H1 (cell line): ENCODE results near the gene ADAM19. TPM values are rescaled to one million over a fixed set of nuclear protein-coding genes. Genes with fewer than 3 reads are reported as not detected.

ENCODE experiments used
- CTCF ChIA-PET: fragments of 300-600 bp; sonication (Branson Sonifier 250); formaldehyde crosslinking; loops from one replicate; lab custom pipeline; 2021; ENCODE audit not compliant: partially characterized antibody; lab: Charles Lee
- POLR2A ChIA-PET: fragments of 300-600 bp; sonication (Branson Sonifier 250); formaldehyde crosslinking; loops from one replicate; lab custom pipeline; 2021; ENCODE audit warnings: inconsistent platforms; ENCODE audit not compliant: partially characterized antibody; lab: Charles Lee
- DNase-seq, 2 experiments: peaks; one replicate each; pipeline versions ENCODE4 v3.0.0 to v3.0.0-alpha.2; 2010 to 2022; ENCODE audit warnings: low spot score in 2 of 2, low read depth in 1 of 2, mixed read lengths in 1 of 2
- FAIRE-seq: peaks from 2 replicates; lab custom pipeline; 2011; peaks lifted over from hg19 to GRCh38; lab: Jason Lieb, UNC
- H2AFZ ChIP-seq: 2 replicates; pipeline ENCODE4 v1.8.1; 2012; ENCODE audit warnings: low read length, inconsistent platforms
- H2AK5ac ChIP-seq: 2 replicates; pipeline ENCODE4 v1.6.1; 2013; ENCODE audit warnings: low read depth, low read length
- H2BK120ac ChIP-seq: replicated peaks from 2 replicates; pipeline ENCODE3; 2013; ENCODE audit warnings: low read depth, low read length, inconsistent platforms
- H2BK12ac ChIP-seq: 2 replicates; pipeline ENCODE4 v1.6.1; 2013; ENCODE audit warnings: low read depth, low read length
- H2BK15ac ChIP-seq: 2 replicates; pipeline ENCODE4 v1.6.1; 2013; ENCODE audit warnings: low read length
- H2BK20ac ChIP-seq: 2 replicates; pipeline ENCODE4 v1.6.1; 2013; ENCODE audit warnings: low read length
- H2BK5ac ChIP-seq: 2 replicates; pipeline ENCODE4 v1.6.1; 2013; ENCODE audit warnings: low read depth, low read length
- H3K14ac ChIP-seq: 2 replicates; pipeline ENCODE4 v1.6.1; 2013; ENCODE audit warnings: inconsistent platforms; ENCODE audit not compliant: insufficient read length
- H3K18ac ChIP-seq: 2 replicates; pipeline ENCODE4 v1.6.1; 2013; ENCODE audit warnings: low read length; ENCODE audit errors: extremely low read depth
- H3K23ac ChIP-seq: 2 replicates; pipeline ENCODE4 v1.6.1; 2013; ENCODE audit warnings: inconsistent platforms; ENCODE audit not compliant: insufficient read length
- H3K23me2 ChIP-seq: 2 replicates; pipeline ENCODE4 v1.6.1; 2013; ENCODE audit warnings: low read depth, low read length
- H3K27ac ChIP-seq: 2 replicates; pipeline ENCODE4 v1.6.1; 2011; ENCODE audit warnings: low read depth, low read length, inconsistent platforms
- H3K27me3 ChIP-seq, 4 experiments: replicated peaks in 1 of 4; 1 replicate in 1 of 4; 2 replicates in 3 of 4; pipeline versions ENCODE4 v1.6.1 to v1.8.1; 2011 to 2013; ENCODE audit warnings: low read length in 3 of 4, mild to moderate bottlenecking in 3 of 4, inconsistent platforms in 2 of 4, mixed read lengths in 2 of 4, moderate library complexity in 1 of 4; ENCODE audit not compliant: control insufficient read depth in 3 of 4, insufficient read depth in 3 of 4; ENCODE audit errors: extremely low read depth in 1 of 4
- H3K36me3 ChIP-seq, 4 experiments: 2 replicates each; pipeline versions ENCODE4 v1.6.1 to v1.8.1; 2011 to 2013; ENCODE audit warnings: mild to moderate bottlenecking in 4 of 4, low read length in 3 of 4, moderate library complexity in 2 of 4, control low read depth in 1 of 4, inconsistent platforms in 1 of 4; ENCODE audit not compliant: insufficient read depth in 4 of 4, control insufficient read depth in 2 of 4
- H3K4ac ChIP-seq: replicated peaks from 2 replicates; pipeline ENCODE3; 2013; ENCODE audit warnings: low read length, low read depth, mixed read lengths, inconsistent platforms; ENCODE audit not compliant: insufficient read length
- H3K4me1 ChIP-seq, 4 experiments: replicated peaks in 1 of 4; 1 replicate in 1 of 4; 2 replicates in 3 of 4; pipeline versions ENCODE4 v1.6.1 to v1.8.1; 2011 to 2013; ENCODE audit warnings: low read length in 3 of 4, inconsistent platforms in 2 of 4, mixed read lengths in 1 of 4; ENCODE audit not compliant: insufficient read depth in 4 of 4, control insufficient read depth in 3 of 4
- H3K4me2 ChIP-seq, 2 experiments: 2 replicates each; pipeline versions ENCODE4 v1.6.1 to v1.8.1; 2011 to 2013; ENCODE audit warnings: low read depth in 2 of 2, low read length in 2 of 2, control low read depth in 1 of 2, inconsistent platforms in 1 of 2, mild to moderate bottlenecking in 1 of 2; ENCODE audit not compliant: insufficient read depth in 1 of 2
- H3K4me3 ChIP-seq, 4 experiments: fragments of 200-600, 300-600 bp in 1 of 4; sonication (generic), shearing (Covaris generic), sonication (Bioruptor Twin) in 1 of 4; 2 replicates each; pipeline versions ENCODE4 v1.5.1 to v1.8.1; 2011 to 2016; ENCODE audit warnings: low read length in 4 of 4, low read depth in 3 of 4, control low read depth in 2 of 4, inconsistent platforms in 2 of 4, mild to moderate bottlenecking in 2 of 4, mixed read lengths in 1 of 4, moderate library complexity in 1 of 4; ENCODE audit not compliant: insufficient read depth in 2 of 4; ENCODE audit errors: extremely low read depth in 1 of 4
- H3K56ac ChIP-seq: replicated peaks from 2 replicates; pipeline ENCODE3; 2013; ENCODE audit warnings: low read depth, mild to moderate bottlenecking, mixed read lengths, low read length, inconsistent platforms; ENCODE audit not compliant: insufficient read length
- H3K79me1 ChIP-seq: 2 replicates; pipeline ENCODE4 v1.6.1; 2013; ENCODE audit warnings: low read depth, low read length, control low read depth
- H3K79me2 ChIP-seq, 2 experiments: 2 replicates each; pipeline versions ENCODE4 v1.6.1 to v1.8.1; 2012 to 2013; ENCODE audit warnings: low read length in 2 of 2, mild to moderate bottlenecking in 2 of 2, inconsistent platforms in 1 of 2; ENCODE audit not compliant: insufficient read depth in 2 of 2, control insufficient read depth in 1 of 2
- H3K9ac ChIP-seq, 4 experiments: replicated peaks in 1 of 4; 1 replicate in 1 of 4; 2 replicates in 3 of 4; pipeline versions ENCODE4 v1.6.1 to v1.8.1; 2011 to 2013; ENCODE audit warnings: low read depth in 3 of 4, low read length in 3 of 4, control low read depth in 2 of 4, mild to moderate bottlenecking in 2 of 4, moderate library complexity in 2 of 4, inconsistent platforms in 1 of 4; ENCODE audit errors: extremely low read depth in 1 of 4
- H3K9me3 ChIP-seq, 2 experiments: 2 replicates each; pipeline versions ENCODE4 v1.6.1 to v1.8.1; 2012 to 2013; ENCODE audit warnings: mild to moderate bottlenecking in 2 of 2, moderate library complexity in 2 of 2, control low read depth in 1 of 2, inconsistent platforms in 1 of 2, low read depth in 1 of 2, low read length in 1 of 2, mixed read lengths in 1 of 2; ENCODE audit not compliant: insufficient read depth in 2 of 2
- H4K20me1 ChIP-seq, 2 experiments: replicated peaks in 1 of 2; 2 replicates each; pipeline versions ENCODE3 to v1.8.1; 2011 to 2013; ENCODE audit warnings: inconsistent platforms in 2 of 2, low read length in 2 of 2, mild to moderate bottlenecking in 1 of 2; ENCODE audit not compliant: insufficient read depth in 2 of 2, control insufficient read depth in 1 of 2
- H4K5ac ChIP-seq: 2 replicates; pipeline ENCODE4 v1.6.1; 2013; ENCODE audit warnings: low read length, low read depth, mixed read lengths, inconsistent platforms; ENCODE audit not compliant: insufficient read length
- H4K8ac ChIP-seq: 2 replicates; pipeline ENCODE4 v1.8.0; 2013; ENCODE audit warnings: mild to moderate bottlenecking, moderate library complexity, low read length, inconsistent platforms; ENCODE audit not compliant: insufficient read depth; ENCODE audit errors: extremely low read depth
- H4K91ac ChIP-seq: replicated peaks from 2 replicates; pipeline ENCODE3; 2013; ENCODE audit warnings: low read length, mixed read lengths, inconsistent platforms; ENCODE audit not compliant: insufficient read length
- ASH2L ChIP-seq: fragments of 200-600, 300-600 bp; sonication (generic); IDR thresholded peaks from one replicate; pipeline ENCODE4 v1.7.1; 2017; ENCODE audit warnings: low read length
- BCL11A ChIP-seq, 2 experiments: IDR thresholded peaks; one replicate each; pipeline ENCODE4 v1.6.1; 2011; ENCODE audit warnings: low read depth in 2 of 2, low read length in 2 of 2, mild to moderate bottlenecking in 2 of 2
- BRCA1 ChIP-seq: IDR thresholded peaks from 2 replicates; pipeline ENCODE4 v1.6.1; 2012; ENCODE audit warnings: low read depth, low read length, improper control_type of control experiment
- GABPA ChIP-seq: IDR thresholded peaks from 2 replicates; pipeline ENCODE4 v1.6.1; 2011; ENCODE audit warnings: mild to moderate bottlenecking, low read length, moderate library complexity, borderline replicate concordance; ENCODE audit not compliant: insufficient read depth
- HDAC6 ChIP-seq: IDR thresholded peaks from one replicate; pipeline ENCODE4 v1.7.1; 2012; ENCODE audit warnings: low read depth, mild to moderate bottlenecking, inconsistent platforms, low read length, moderate library complexity
- JUN ChIP-seq: IDR thresholded peaks from 2 replicates; pipeline ENCODE4 v1.6.1; 2011; ENCODE audit warnings: low read depth, mild to moderate bottlenecking, improper control_type of control experiment, low read length
- JUND ChIP-seq: IDR thresholded peaks from 2 replicates; pipeline ENCODE4 v1.6.1; 2011; ENCODE audit warnings: mild to moderate bottlenecking, improper control_type of control experiment, low read length
- KDM5A ChIP-seq: fragments of 200-600 bp; IDR thresholded peaks from 2 replicates; pipeline ENCODE4 v1.7.1; 2012; ENCODE audit warnings: mild to moderate bottlenecking, low read length, inconsistent platforms, mixed read lengths
- NANOG ChIP-seq: IDR thresholded peaks from 2 replicates; pipeline ENCODE4 v1.6.1; 2011; ENCODE audit warnings: low read length, low read depth, mild to moderate bottlenecking, inconsistent platforms; ENCODE audit not compliant: insufficient read depth, poor library complexity, severe bottlenecking
- POLR2A ChIP-seq, 2 experiments: IDR thresholded peaks; 1 replicate in 1 of 2; 2 replicates in 1 of 2; pipeline ENCODE4 v1.6.1; 2011; ENCODE audit warnings: low read depth in 2 of 2, low read length in 2 of 2, mild to moderate bottlenecking in 2 of 2; ENCODE audit errors: control extremely low read depth in 1 of 2
- RNF2 ChIP-seq: fragments of 200-900, 300-1000 bp; sonication (generic); IDR thresholded peaks from 2 replicates; pipeline ENCODE4 v1.7.1; 2016; ENCODE audit warnings: borderline replicate concordance, low read depth, mild to moderate bottlenecking, antibody characterized with exemption, low read length; ENCODE audit not compliant: poor library complexity, severe bottlenecking; ENCODE audit errors: missing control alignments
- YY1 ChIP-seq: IDR thresholded peaks from 2 replicates; pipeline ENCODE4 v1.6.1; 2011; ENCODE audit warnings: low read depth, mild to moderate bottlenecking, low read length
- WGBS, 2 experiments: shearing (Covaris generic) in 1 of 2; methylation state at CpG; one replicate each; pipeline versions ENCODE4 v1.1.6 to v1.1.7; 2013 to 2015; ENCODE audit warnings: low lambda C conversion rate in 2 of 2, mixed read lengths in 2 of 2, inconsistent platforms in 1 of 2, low coverage in 1 of 2, missing lambda C conversion rate in 1 of 2; ENCODE audit not compliant: insufficient replicate concordance in 2 of 2, insufficient coverage in 1 of 2, insufficient read length in 1 of 2; ENCODE audit errors: extremely low coverage in 1 of 2, missing lambda C conversion rate in 1 of 2; 5-methylcytosine and 5-hydroxymethylcytosine counted together
- polyA plus RNA-seq, 7 experiments: library from polyadenylated mRNA; depleted of rRNA in 3 of 7; stranded (reverse) in 5 of 7; unstranded in 2 of 7; fragments of >200 nt in 5 of 7; fragments of 200-250 nt in 2 of 7; gene quantifications; 1 replicate in 5 of 7; 2 replicates in 1 of 7; 4 replicates in 1 of 7; pipeline versions ENCODE4 v1.2.1 to v1.2.3, GENCODE V29; 2011 to 2013; ENCODE audit warnings: missing spikeins in 2 of 7, mixed read lengths in 2 of 7
- total RNA-seq: library from RNA; stranded (reverse); fragmentation: NEBNext Ultra II Directional; extraction: Animal tissue kit (Norgen Biotek cat#: 25700); gene quantifications from 2 replicates; pipeline ENCODE4 v1.2.1, GENCODE V29; 2021
- TF ChIP-seq, protein P1 (sequence below): IDR thresholded peaks from 2 replicates; pipeline ENCODE4 v1.6.1; 2012; ENCODE audit warnings: low read length, inconsistent platforms

ADAM19 gene
- total and polyA plus RNA-seq, 2 of the 8 experiments (the other 6 are each of a cell fraction or from before 2014, with no cell fraction given), result 6.5 to 22.7 TPM

GRCh38 chr5:157558681-157559080 lies 16.9 kb downstream of the ADAM19 start:
- CTCF ChIA-PET, result interaction anchor here (0.5 to 1.6 kb wide), 4 partner anchors 87 to 655 kb away, joined by 3 to 5 read pairs (median 4); partner anchors contain the start of gene LSM11
- Histone ChIP-seq H3K23ac (no peak overlapping the region), H3K4me2 (no peak overlapping the region), H3K9ac (no peak overlapping the region), H2BK5ac (no peak overlapping the region), H4K8ac (no peak overlapping the region), H3K4ac (no peak overlapping the region), H3K14ac (no peak overlapping the region), H3K4me3 (no peak overlapping the region), H2BK20ac (no peak overlapping the region), H3K27ac (no peak overlapping the region), H3K27me3 (no peaks in the 10 kb centered on the region), H2BK120ac (no peak overlapping the region), H3K18ac (no peak overlapping the region), H2AFZ (no peak overlapping the region), H2AK5ac (no peak overlapping the region), H3K9me3 (no peaks in the 10 kb centered on the region), H2BK12ac (no peak overlapping the region), H2BK15ac (no peak overlapping the region), H3K79me2 (no peaks in the 10 kb centered on the region), H3K23me2 (no peaks in the 10 kb centered on the region; the same call in 1 of the 2 replicates), H4K5ac (no peak overlapping the region), H3K56ac (no peak overlapping the region), H3K79me1 (no peaks in the 10 kb centered on the region; the same call in 1 of the 2 replicates), H4K20me1 (no peaks in the 10 kb centered on the region), H4K91ac (no peak overlapping the region), H3K4me1 (peaks cover 2 to 16% (median 10%) of the 10 kb centered on the region in 4 experiments; a peak in 6 of 7 replicates), H3K36me3 (no peaks in the 10 kb centered on the region)
- no peak for FAIRE-seq
- WGBS, 2 experiments, result 68% methylated on average over 2 of the region's 2 CpGs; no CpG with 5 or more reads in 1 of the 2 experiments
- POLR2A ChIA-PET, result interaction anchor here (1.5 kb wide), 1 partner anchor 13 kb away, joined by 3 read pairs; no protein-coding TSS in a partner anchor
- DNase-seq, result no peak
- TF ChIP-seq BCL11A (IDR thresholded peaks at IDR 0.05; ENCODE audit: low read depth in 2 of 2, low read length in 2 of 2), result no peak
- TF ChIP-seq KDM5A, result no peak
- TF ChIP-seq JUN, result no peak
- no peak for TF ChIP-seq GABPA
- no peak for TF ChIP-seq ASH2L
- no peak for TF ChIP-seq RNF2
- TF ChIP-seq POLR2A (IDR thresholded peaks at IDR 0.05; ENCODE audit: control extremely low read depth in 1 of 2, low read depth in 2 of 2, low read length in 2 of 2), result no peak
- TF ChIP-seq HDAC6, result no peak
- TF ChIP-seq JUND, result no peak
- TF ChIP-seq YY1, result no peak
- no peak for TF ChIP-seq NANOG
- TF ChIP-seq BRCA1, result no peak
- TF ChIP-seq, protein P1, sequence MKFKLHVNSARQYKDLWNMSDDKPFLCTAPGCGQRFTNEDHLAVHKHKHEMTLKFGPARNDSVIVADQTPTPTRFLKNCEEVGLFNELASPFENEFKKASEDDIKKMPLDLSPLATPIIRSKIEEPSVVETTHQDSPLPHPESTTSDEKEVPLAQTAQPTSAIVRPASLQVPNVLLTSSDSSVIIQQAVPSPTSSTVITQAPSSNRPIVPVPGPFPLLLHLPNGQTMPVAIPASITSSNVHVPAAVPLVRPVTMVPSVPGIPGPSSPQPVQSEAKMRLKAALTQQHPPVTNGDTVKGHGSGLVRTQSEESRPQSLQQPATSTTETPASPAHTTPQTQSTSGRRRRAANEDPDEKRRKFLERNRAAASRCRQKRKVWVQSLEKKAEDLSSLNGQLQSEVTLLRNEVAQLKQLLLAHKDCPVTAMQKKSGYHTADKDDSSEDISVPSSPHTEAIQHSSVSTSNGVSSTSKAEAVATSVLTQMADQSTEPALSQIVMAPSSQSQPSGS, result no peak
